GM21723 (cell line): ENCODE results near the gene RPL41.
"Not testable (repeated sequence)": the region's sequence is repeated elsewhere in the genome, so short reads cannot be mapped to it uniquely, and the experiment has no call there.

Experiments
- ATAC-seq: cut with Tn5 transposase; IDR thresholded peaks from one replicate; pipeline ENCODE4 v1.9.1; 2021; ENCODE audit warnings: mild to moderate bottlenecking, moderate library complexity; ENCODE audit not compliant: unreplicated experiment

RPL41 gene

DNA sequence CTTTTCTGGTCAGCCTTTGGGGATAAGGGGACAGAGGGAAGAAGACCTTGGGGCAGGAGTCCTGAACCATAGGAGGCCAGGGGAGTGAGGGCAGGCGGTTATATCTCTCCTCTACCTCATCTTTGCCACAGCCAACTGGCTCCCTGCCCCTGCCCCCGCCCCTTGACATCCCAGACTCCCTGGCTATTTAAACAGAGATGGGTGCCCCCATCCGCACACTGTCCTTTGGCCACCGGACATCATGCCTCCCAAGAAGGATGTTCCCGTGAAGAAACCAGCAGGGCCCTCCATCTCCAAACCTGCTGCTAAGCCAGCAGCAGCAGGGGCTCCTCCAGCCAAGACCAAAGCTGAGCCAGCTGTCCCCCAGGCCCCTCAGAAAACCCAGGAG is 37.2 kb downstream of the RPL41 start:
- ATAC-seq = no peak

- ATAC-seq = no peak
Measured at GRCh38 chr12:56154246-56154771, 37.9 kb downstream of the RPL41 start.

DNA sequence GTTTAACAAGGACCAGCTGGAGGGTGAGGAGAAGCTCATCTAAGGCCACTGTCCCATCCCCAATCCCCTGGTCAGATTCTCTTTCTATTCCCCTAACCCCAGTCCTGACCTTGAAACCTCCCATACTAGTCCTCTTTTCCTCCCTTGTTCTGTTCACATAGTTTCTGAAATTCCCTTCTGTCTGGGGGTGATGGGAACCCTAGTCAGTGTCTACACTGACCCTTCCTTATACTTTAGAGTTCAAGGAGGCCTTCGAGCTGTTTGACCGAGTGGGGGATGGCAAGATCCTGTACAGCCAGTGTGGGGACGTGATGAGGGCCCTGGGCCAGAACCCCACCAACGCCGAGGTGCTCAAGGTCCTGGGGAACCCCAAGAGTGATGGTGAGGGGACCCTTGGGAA is 38.4 kb downstream of the RPL41 start:
- ATAC-seq = no peak

DNA sequence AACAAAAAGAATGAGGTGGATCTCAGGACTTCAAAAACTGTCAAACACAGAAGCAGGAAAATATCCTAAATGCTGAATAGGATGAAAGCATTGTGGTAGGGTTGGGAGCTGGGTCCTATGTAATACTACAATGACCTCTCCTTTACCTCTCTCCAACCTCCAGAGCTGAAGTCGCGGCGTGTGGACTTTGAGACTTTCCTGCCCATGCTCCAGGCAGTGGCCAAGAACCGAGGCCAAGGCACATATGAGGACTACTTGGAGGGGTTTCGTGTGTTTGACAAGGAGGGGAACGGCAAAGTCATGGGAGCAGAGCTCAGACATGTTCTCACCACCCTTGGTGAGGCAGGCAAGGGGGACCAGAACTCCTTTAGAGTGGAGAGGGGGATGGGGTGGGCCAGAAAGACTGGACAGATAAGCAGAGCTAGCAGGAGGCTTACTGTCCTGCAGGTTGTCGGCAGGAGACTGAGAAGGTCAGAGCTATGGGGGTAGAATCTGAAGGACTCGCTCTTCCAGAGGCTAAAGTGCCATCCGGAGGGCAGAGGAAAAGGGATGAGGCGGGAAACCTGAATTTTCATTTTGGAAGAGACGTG is 38.9 kb downstream of the RPL41 start:
- ATAC-seq = no peak

DNA sequence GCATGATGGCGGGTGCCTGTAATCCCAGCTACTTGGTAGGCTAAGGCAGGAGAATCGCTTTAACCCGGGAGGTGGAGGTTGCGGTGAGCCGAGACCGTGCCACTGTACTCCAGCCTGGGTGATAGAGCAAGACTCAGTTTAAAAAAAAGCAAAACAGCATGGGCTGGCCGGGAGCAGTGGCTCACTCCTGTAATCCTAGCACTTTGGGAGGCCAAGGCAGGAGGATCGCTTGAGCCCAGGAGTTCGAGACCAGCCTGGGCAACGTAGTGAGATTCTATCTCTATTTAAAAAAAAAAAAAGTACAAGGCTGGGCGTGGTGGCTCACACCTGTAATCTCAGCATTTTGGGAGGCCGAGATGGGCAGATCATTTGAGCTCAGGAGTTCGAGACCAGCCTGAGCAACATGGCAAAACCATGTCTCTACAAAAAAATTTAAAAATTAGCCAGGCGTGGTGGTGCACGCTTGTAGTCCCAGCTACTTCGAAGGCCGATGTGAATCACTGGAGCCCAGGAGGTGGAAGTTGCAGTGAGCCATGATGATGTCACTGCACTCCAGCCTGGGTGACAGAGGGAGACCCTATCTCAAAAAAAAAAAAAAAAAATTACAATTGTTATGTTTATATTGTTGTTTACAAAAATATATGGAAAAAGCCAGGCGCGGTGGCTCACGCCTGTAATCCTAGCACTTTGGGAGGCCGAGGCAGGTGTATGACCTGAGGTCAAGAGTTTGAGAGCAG is 40.2 kb downstream of the RPL41 start:
- ATAC-seq = not testable (repeated sequence)

DNA sequence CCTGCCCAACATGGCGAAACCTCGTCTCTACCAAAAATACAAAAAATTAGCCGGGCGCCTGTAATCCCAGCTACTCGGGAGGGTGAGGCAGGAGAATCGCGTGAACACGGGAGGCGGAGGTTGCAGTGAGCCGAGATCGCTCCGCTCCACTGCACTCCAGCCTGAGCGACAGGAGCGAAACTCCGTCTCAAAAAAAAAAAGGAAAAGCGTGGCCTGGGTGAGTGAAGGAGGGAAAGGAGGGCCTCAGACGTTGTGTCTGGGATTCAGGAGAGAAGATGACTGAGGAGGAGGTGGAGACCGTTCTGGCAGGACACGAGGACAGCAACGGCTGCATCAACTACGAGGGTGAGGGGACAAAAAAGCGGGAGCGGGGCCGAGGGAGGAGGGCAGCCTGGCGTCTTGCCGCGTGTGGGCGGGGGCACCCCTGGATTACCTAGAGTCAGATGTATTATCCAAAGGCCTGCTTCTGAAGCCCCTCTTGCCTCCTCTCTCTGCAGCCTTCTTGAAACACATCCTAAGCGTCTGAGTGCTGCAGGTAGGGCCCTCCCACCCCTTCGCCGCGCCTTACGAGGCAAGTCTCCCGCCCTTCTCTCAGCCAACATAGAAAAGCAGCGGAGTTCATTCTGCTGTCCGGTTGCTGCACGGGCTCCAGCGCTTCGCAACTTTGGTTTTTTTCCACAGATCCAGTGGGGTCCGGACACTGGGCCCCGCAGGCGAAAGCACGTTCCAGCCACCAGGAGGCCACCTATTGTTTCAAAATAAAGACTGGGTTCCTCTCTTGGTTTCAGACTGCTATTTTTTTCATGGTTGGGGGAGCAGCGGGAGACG is 41.0 kb downstream of the RPL41 start:
- peak; percentile 37 for ATAC-seq

- ATAC-seq = peak; percentile 79
Measured at GRCh38 chr12:56158029-56158925, 41.8 kb downstream of the RPL41 start, which contains the start of gene MYL6. TSS of gene MYL6 (plus strand) at chr12:56158359. CDS start at chr12:56158402, 43 bp downstream.

DNA sequence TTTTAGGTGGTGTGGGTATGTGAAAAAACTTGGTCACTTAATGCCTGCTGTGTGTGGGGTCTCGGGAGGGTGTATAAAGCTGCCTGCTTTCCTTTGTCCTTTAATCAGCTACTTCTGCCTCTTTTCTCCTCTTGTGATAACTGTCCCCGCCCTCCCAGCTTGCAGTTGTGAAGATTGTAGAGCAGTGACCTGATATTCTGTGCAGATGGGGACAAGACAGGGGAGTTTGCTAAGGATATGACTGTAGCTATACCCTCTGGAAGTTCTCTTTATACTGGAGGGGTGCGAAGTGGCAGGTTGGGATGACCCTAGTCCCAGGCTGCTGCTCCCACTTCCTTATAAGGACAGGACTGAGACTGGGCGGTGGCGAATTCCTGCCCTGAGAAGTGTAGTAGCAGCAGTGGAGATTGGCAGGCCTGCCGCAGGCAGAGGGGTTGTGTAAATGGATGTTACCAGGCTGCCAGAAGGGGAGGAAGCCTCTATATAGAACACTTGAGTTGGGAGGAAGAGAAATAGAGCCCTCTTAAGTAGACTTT is 42.6 kb downstream of the RPL41 start:
- ATAC-seq = no peak

DNA sequence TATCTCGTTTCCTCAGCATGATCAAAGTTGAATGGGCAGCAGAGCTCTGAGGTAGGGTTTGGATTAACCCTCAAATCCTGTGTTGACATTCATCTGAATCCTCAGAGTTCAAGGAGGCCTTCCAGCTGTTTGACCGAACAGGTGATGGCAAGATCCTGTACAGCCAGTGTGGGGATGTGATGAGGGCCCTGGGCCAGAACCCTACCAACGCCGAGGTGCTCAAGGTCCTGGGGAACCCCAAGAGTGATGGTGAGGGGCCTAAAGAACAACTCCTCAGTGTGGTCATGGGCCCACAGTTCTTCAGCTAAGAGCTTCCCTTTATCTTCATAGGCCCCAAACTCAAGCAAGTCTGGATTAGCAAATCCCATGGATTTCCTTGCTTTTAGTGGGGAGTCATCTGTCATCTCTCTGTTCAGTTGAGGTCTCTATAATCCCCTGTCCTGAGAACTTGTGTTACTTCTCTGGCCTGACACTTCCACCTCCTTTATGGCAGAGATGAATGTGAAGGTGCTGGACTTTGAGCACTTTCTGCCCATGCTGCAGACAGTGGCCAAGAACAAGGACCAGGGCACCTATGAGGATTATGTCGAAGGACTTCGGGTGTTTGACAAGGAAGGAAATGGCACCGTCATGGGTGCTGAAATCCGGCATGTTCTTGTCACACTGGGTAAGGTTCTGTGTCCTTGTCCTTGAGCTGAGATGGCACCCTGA is 43.2 kb downstream of the RPL41 start:
- ATAC-seq = no peak

- no peak for ATAC-seq
Measured at GRCh38 chr12:56160193-56160763, 43.8 kb downstream of the RPL41 start.

DNA sequence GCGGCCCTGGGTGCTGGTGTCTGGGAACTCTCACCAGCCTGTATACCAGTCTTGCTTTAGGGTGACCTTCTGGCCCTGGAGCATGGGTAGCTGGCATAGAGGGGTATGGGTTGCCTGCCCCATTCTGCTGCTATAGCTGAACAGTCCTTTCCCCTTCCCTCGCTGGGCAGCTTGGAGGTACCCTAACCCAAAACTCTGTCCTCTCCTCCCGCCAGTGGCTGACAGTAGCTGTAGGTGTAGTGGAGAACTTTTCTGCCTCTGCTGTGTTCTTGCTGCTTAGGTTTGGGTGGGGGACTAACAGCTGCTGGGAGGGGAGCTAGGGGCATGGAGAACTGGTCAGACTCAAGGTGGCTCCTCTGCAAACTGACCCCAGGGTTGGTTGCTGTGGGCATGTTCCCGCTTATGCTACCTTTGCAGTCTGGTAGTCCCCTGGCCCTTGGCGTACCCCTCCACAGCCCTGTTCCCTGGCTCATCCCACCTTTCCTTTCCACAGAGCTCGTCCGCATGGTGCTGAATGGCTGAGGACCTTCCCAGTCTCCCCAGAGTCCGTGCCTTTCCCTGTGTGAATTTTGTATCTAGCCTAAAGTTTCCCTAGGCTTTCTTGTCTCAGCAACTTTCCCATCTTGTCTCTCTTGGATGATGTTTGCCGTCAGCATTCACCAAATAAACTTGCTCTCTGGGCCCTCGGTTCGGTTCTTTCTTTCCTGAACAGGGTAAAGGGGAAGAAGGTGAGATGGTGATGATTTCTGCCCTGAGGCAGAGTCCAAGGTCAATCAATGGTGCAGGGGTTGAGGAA is 44.7 kb downstream of the RPL41 start:
- no peak for ATAC-seq

- ATAC-seq = no peak
Measured at GRCh38 chr12:56161690-56162351, 45.4 kb downstream of the RPL41 start.

- ATAC-seq = no peak
Measured at GRCh38 chr12:56162468-56163290, 46.2 kb downstream of the RPL41 start.

- ATAC-seq = no peak
Measured at GRCh38 chr12:56163533-56164344, 47.3 kb downstream of the RPL41 start.

DNA sequence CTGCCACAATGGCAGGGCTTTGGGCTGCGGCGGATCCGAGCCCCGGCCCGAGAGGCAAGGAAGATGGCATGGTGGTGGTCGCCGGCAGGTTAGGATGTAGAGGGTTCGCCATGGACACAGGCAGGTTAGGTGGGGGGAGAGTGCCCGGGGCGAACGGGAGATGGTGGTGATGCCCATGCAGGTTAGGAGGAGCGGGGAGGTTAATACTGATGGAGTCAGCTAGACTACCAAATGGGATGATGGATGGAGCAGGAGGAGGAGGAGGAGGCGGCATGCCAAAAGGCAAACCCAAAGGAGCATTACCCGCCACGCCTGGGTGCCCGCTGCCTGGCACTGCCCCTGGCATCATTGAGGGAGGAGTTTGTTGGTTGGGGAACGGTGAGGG is 47.9 kb downstream of the RPL41 start:
- ATAC-seq = no peak

DNA sequence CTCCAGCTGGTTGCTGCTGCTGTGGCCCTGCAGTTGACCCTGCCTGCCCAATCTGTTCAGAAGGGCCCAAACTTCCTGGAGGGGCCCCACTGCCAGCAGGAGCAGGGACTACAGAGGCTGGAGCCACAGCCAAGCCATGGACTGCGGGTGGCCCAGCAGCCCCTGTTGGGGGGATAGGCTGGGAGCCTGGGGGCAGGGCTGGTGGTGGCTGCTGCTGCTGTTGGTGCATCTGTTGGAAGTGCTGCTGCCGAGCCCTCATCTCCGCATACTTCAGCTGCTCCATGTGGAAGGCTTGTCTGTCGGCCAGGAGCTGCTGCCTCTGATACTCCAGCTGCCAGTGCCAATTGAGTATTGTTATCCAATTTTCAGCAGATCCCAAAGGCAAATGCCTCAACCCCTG is 48.9 kb downstream of the RPL41 start:
- ATAC-seq = no peak
